Left cardiac atrium (tissue), 4 donors: Measurements from ENCODE around the gene ZMYM1. TPM values are rescaled to one million over a fixed set of nuclear protein-coding genes. Genes with fewer than 3 reads are reported as not detected.
"Not testable (repeated sequence)": the region's sequence is repeated elsewhere in the genome, so short reads cannot be mapped to it uniquely, and the experiment has no call there.

Experiments
- ATAC-seq, 2 donors: fragments of 200-7000 bp; cut with Tn5 transposase; one replicate each; pipeline ENCODE4 v1.9.1; 2020; ENCODE audit warnings: mild to moderate bottlenecking in 2 of 2, moderate library complexity in 2 of 2
- DNase-seq: peaks from one replicate; pipeline ENCODE4 v3.0.0-alpha.2; 2020
- intact Hi-C, 2 donors: fragments of 100-400 bp; cut with DNase I; formaldehyde crosslinking; loops; one replicate each; pipeline versions ENCODE4 v1.14.1 to v1.15.1; 2022 to 2023
- total RNA-seq, 2 donors: library from RNA; stranded (reverse); fragmentation: NEBNext Ultra II Directional; extraction: Animal tissue kit (Norgen Biotek cat#: 25700); gene quantifications; one replicate each; pipeline ENCODE4 v1.2.1, GENCODE V29; 2021
- donor health status: DM: no; HTN: yes; CAD: no.
- donor health status: DM: no; HTN: yes; CAD: no; lungs with severe emphysema.
- donor health status: DM: yes; HTN: yes; CAD: no.
- donor health status: Dilated cardiomyopathy.

ZMYM1 gene
- total RNA-seq, 2 donors from 2014 or later = 6.9 to 7.5 TPM

- no peak for ATAC-seq
- intact Hi-C loops = no loop called here
- DNase-seq = no peak
Measured at GRCh38 chr1:35143737-35144508, 64.7 kb downstream of the ZMYM1 start.

- intact Hi-C loops, DNase-seq, ATAC-seq: not testable (repeated sequence)
Measured at GRCh38 chr1:35145892-35146549, 66.8 kb downstream of the ZMYM1 start.

GRCh38 chr1:35151220-35151619, 72.0 kb downstream of the ZMYM1 start:
- DNase-seq = no peak
- no peak for ATAC-seq
- intact Hi-C loops = no loop called here

GRCh38 chr1:35164893-35165292, 85.7 kb downstream of the ZMYM1 start:
- no peak for DNase-seq
- intact Hi-C loops = no loop called here
- ATAC-seq = no peak

Other genes starting within 250 kb of the ZMYM1 start
- gene SMIM12, start 219.6 kb upstream of the ZMYM1 start, total RNA-seq = 10 to 100 TPM; 40.0 to 68.2 TPM
- gene DLGAP3, start 149.7 kb upstream of the ZMYM1 start, total RNA-seq = under 1 TPM; 0.18 to 0.38 TPM
- gene TMEM35B, start 94.0 kb upstream of the ZMYM1 start, total RNA-seq = 10 to 100 TPM; 16.9 to 19.2 TPM
- gene ZMYM6, start 47.4 kb upstream of the ZMYM1 start, total RNA-seq = 10 to 100 TPM; 14.3 to 16.3 TPM
- 100 to 1,000 TPM in 1 of 2 donors, 10 to 100 TPM in 1; 84.1 to 129 TPM for gene SFPQ, start 113.8 kb downstream of the ZMYM1 start, total RNA-seq
- gene ZMYM4, start 189.3 kb downstream of the ZMYM1 start, total RNA-seq = 10 to 100 TPM; 34.2 to 41.6 TPM